Putamen (tissue), 1 donor: ENCODE results near the gene CNBP.

Experiments used
- DNase-seq: peaks from one replicate; pipeline ENCODE4 v3.0.0-alpha.2; 2016; ENCODE audit warnings: low spot score

CNBP gene

DNA sequence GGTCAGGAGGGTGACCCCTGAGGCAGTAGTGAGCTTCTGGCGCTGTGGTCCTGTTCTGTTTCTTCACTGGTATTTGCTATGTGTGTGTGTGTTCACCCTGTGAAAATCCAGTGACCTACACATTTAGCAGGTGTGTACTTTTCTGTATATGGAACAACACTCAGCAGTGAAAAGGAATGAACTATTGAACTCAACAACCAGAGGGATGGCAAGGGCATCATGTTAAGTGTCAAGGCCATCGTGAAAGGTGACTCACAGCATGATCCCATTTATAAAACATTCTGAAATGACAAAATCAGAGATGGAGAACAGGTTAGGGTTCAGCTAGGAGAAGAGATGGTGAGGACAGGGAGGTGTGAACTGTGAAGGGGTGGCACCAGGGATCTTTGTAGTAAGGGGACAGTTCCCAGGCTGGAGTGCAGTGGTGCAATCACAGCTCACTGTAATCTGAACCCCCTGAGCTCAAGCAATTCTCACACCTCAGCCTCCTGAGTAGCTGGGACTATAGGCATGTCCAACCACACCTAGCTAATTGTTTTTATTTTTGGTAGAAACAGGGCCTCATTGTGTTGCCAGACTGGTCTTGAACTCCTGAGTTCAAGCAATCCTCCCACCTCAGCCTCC, 52.1 kb downstream of the CNBP start:
- no peak for DNase-seq

DNA sequence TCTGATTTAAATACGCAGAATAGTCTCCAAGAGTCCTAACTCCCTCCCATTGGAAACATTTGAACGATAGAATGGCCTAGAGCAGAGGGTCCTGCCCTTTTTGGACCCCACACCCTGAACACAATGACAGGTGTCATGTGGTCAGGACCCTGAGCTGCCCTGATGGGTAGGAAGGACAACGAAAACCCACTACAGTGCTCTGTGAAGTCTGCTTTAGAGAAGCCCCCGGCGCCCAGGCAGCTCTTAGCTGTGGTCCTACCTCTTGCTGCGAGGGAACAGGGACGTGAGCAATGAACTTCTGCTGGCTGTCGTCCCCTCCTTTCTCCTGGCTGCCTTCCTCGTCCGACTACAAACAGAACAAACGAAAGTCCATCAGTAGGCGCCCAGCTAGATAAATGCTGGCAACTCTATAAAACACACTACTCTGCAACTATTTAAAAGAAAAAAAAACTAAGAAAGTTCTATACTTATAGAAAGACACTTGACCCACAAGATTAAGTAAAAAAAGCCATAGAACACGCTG, 53.3 kb downstream of the CNBP start:
- no peak for DNase-seq

DNA sequence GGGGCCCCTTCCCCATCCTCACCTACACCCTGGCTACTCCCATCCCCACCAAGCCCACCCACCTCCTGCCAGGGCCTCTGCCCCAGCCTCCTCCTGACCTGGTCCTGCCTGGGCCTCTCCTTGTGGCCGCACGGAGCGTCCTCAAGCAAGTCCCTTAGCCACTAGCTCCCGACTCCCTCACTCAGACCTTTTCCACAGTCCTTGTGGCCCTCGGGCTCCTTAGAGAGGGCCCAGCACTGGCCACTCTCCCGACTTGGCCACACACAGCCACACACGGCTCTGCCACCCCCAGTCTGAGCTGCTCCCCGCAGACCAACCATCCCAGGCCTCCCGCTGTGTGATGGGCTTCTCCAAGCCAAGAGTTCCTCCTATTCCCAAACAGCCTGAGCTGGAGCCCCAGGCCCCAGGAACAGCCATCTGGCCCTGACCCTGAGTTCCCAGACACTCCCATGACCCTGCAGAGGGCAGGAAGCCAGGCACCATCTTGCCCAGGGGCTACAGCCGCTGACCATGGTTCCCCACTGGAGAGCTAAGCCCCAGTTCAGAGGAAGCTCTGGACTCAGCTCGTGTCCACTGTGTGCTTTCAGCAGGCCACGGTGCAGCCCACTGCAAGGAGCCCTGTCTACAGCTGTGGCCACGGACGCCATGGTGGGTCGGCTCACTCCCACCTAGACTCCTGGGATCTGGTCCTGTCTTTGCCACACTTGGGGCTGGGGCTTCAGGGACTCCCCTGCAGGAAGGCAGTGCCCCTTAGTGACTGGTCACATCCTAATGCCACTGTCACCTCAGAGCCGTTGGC, 55.1 kb downstream of the CNBP start:
- no peak for DNase-seq

DNA sequence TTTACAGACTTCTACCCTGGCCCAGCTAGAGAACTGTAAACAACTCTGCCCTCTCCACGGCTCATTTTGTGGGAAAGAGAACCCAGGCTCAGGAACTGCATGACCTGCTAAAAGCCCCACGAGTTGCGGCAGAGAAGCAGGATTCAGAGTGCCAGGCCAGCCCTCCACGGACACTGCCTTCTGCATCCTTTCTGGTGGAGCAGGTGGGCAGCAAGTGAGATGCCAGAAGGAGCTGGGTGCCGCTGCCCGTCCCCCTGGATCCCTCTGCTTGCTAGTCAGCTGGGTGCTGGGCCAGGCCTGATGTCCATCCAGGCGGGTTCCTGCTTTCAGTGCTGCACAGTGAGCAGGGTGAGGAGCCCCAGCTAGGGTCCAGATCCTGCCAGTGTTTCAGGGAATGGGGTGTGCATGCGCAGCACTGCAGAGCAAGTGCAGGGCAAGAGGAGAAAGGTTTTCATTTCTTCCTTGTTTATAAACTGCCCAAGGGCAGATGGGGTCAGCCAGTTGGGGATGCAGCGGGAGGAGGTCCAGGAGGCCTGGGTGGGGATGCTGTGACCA, 56.9 kb downstream of the CNBP start:
- DNase-seq = no peak

DNA sequence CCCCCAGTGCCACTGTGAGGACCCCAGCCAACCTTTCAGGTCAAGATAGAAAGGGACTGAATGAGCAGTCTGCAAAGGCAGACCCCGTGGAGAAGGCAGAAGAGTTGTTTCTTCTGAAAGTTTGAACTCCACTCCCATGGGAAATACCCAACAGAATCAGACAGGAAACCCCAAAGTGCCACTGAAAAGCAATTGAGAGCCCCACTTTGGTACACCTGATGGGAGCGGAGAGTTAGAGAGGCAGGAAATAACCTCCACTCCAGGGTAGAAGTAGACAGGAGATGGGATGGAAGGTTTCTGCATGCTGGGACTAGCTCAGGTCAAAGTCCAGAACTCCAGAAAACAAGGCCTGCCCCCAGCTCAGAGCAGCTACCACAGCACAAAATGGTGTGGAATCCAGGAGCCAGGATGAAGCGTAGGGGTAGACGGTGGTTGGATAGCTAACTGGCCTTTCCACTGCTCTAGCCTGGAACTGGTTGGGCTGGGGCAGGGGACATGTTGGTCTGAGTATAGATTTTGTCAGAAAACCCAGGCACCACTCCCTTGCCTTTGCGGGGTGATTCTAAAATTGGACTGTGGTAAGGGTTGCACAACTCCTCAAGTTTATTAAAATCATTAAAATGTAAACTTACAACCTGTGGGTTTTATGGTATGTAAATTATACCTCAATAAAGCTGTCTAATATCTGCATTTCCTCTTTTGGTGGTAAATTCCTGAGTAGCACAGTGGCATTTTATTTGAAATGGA, 60.2 kb downstream of the CNBP start:
- no peak for DNase-seq

DNA sequence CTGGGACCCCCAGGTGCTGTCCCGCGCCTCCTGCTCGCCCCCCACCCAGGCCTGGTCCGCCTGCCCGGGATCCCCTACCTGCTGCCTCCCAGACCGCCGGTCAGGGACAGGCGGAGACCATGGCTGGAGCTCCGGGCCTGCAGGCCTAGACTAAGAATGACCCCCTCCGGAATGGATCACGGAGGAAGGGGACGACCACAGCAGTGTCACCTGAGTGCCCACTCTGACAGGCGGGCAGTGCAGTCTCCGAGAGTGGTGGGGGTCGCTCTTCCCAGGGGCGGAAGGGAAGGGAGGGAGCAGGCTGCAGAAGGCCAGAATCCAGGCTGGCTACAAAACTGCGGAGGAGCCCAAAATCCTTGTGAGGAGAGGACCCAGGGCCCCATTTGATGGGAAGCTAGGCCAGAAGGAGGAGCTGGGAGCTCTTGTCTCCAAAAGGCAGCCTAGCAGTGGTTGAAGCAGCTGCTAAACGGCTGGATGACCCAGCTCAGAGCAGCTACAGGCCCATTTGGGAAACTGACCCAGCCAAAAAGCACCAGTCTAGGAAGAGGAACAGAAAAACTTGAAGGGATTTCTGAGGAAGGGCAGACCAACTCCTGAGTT, 61.2 kb downstream of the CNBP start:
- no peak for DNase-seq

DNA sequence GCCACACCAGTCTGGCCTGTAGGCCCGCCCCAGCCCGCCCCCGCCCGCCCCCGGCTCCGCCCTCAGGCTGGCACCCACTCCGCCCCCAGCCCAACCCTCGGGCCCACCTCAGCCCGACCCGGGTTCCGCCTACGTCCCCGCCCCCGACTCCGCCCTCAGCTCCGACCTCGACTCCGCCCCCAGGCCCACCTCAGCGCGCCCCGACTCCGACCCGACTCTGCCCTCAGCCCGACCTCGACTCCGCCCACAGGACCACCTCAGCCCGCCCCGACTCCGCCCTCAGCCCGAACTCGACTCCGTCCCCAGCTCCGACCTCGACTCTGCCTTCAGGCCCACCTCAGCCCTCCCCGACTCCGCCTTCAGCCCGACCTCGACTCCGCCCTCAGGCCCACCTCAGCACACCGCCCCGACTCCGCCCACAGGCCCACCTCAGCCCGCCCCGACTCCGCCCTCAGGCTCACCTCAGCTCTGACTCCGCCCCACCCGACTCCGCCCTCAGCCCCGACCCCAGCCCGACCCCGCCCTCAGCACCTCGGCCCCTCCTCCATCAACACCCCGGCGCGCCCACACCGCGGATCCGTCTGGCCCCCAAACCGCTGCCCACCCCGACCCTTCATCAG, 61.8 kb downstream of the CNBP start, which contains the start of gene RAB43:
RAB43 (minus strand) TSS at position 13 of the 620 bp plus-strand sequence. CDS start 315 bp downstream, outside the sequence.
- DNase-seq = peak; percentile 68

DNA sequence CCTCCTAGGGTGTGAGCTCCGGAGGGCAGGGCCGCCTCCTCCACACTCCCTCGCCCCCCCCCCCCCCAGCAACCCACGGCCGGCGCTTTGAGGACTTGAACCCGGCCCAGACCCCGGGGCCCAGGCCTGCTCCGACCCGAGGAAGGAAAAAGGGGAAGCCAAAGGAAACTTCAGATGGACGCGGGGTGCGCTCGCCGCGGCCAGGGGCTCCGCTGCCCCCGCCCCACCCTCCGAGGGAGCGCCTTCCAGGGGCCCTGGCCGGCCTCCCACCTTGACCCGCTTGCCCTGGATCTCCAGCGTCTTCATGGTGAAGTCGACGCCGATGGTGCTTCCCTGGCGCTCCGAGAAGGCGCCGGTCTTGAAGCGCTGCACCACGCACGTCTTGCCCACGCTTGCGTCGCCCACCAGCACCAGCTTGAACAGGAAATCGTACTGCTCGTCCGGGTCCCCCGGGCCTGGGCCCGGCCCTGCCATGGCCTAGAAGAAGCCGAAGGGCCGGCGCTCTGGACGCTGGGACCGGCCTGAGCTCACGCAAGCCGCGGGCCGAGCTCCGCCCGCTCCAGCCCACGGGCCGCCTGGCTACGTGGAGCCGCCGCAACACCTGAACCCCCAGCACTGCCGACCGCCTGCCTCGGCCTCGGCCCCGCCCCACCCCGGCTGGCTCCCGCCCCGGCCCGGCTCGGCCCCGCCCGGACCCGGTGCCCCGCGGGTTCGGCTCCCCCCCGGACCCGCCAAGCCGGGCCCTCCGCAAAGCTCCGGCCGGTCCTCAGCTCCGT, 62.5 kb downstream of the CNBP start:
- peak; percentile 35 for DNase-seq

DNA sequence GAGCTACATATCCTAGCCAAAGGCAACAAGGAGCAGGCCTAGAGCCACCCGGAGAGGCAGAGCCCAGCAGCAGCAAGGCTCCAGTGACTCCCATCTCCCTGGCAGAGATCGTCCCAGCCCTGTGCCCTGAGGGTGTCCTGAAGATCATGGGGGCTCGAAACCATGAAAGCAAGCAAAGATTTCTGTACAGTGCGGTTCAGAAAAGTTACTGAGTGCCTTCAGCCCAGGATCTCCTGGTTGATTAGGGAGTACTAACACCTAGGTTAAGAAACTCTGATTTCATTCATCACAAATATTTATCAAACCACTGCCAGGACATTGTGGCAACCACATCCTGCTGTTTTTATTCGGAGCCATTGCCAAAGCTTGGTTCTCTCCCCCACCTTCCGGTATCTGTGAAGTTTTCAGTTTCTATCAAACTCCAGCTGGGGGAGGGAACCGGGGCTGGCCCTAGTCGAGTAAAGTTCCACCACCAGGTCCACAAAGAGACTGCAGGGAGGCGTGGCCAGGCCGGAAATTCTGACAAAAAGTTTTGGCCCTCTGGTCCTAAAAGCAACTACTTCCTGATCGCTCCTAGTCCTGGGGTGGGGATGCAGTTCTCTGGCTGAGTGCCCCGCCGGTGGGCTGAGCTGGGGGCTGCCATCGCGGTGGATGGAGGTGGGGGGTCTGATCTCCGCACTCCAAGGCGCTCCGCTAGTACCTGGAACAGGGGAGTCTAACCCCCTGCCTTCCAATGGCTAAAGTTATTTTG, 63.3 kb downstream of the CNBP start:
- peak; percentile 57 for DNase-seq

DNA sequence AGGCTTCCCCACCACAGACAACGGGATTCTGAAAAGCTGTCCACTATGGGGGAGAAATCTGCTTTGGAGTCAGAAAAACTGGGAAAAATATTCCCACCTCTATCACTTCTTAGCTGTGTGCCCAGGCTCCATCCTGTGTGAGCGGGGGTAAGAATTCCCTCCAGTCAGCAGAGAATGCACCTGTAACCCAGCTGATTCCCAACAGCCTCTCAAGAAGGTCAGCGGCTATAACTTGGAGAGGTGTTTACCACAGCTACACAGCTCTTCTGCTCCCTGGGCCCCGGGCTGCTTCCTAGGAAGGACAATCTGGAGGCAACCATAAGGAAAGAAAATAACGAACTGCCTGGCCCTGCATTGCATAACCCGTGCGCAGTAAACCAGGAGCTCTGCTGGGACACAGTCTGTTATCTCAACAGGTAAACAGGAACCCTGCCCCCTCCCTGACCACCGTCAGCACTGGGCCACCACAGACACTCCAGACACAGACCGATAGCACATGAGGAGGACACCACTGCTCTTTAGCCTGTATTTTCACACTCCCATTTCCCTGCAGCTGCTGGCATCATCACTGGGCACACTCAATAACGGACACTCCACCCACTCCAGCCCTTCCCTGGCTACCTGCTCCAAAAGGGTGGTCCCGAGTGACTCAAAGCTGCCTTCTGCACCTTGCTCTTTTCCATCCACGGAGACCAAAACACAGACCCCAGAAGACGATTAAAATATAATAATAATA, 64.2 kb downstream of the CNBP start:
- DNase-seq = no peak

DNA sequence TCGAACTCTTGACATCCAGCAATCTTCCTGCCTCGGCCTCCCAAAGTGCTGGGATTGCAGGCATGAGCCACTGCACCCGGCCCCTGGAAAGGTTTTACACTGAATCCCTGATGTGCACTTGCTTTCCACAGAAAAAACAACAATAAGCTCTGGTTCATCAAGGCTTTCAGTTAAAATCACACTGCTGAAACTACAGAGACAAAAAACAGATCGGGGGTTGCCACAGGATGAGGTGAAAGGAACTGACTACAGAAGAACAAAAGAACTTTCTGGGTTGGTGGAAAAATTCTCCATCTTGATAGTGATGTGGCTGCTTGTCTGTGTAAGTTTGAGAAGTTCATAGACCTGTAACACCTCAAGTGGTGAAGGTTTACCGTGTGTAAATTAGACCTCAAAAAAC, 65.0 kb downstream of the CNBP start:
- no peak for DNase-seq
